ENCODE measurements around the gene PHF14. TPM values are rescaled to one million over a fixed set of nuclear protein-coding genes. Genes with fewer than 3 reads are reported as not detected.

Gene PHF14
- total RNA-seq, 1 experiment from 2014 or later = 50.8 TPM

DNA sequence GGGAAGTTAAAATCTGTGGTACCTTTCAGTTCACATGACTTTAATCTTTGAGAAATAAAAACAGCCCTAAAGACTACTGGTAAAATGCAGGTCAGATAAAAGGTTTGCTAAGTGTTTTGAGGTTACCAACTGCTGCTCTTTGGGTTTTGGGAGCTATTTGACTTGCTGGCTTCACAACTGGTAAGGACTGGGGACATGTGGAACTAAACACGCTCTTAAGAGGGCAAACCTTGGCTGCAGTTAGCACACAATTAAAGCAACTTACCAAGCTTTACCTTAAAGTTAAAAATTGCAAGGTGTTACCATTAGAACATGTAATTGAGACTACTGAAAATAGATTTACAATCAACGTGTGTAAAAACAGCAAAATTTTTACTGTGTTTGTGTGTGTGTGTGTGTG lies 220.2 kb downstream of the PHF14 start:
- no CpG with 5 or more reads among the region's 2 CpGs for WGBS (ENCODE audit: extremely low coverage, insufficient read length, low lambda C conversion rate)
- H3K4me3 Mint-ChIP-seq = peak overlapping the region; percentile 64 to 79; a peak in 4 of 5 replicates
- Histone ChIP-seq H3K23me2 (ENCODE audit: insufficient read length, low read depth, low read length, poor library complexity, severe bottlenecking) (no peaks in the 10 kb centered on the region), H2BK120ac (ENCODE audit: low read depth, low read length, poor library complexity, severe bottlenecking) (no peak overlapping the region), H3K23ac (ENCODE audit: insufficient read length, low read depth, low read length) (no peak overlapping the region), H2AK5ac (ENCODE audit: insufficient read length, low read length) (no peak overlapping the region), H4K5ac (ENCODE audit: insufficient read length, low read depth, low read length) (no peak overlapping the region), H3K27ac (ENCODE audit: insufficient read length, low read depth, low read length) (no peak overlapping the region), H3T11ph (ENCODE audit: low read length) (peak overlapping the region; percentile 48), H3K4me1 (ENCODE audit: insufficient read depth, low read length) (peaks cover 4% of the 10 kb centered on the region; the same call in 1 of the 2 replicates), H3K18ac (ENCODE audit: insufficient read length, low read depth, low read length) (no peak overlapping the region), H3K4ac (ENCODE audit: low read depth, low read length) (no peak overlapping the region), H3K4me2 (ENCODE audit: insufficient read depth, insufficient read length, low read length) (peak overlapping the region; percentile 49), H4K20me1 (ENCODE audit: control insufficient read depth, insufficient read depth, insufficient read length) (no peaks in the 10 kb centered on the region), H3K79me2 (ENCODE audit: insufficient read depth, low read length) (no peaks in the 10 kb centered on the region), H3K14ac (ENCODE audit: insufficient read depth, low read length) (no peak overlapping the region; the same call in 1 of the 2 replicates), H3K56ac (ENCODE audit: insufficient read length, low read depth, low read length) (no peak overlapping the region), H3K9me3 (ENCODE audit: control insufficient read depth, low read depth, low read length) (no peaks in the 10 kb centered on the region), H2BK5ac (ENCODE audit: insufficient read length, low read length) (no peak overlapping the region), H2BK20ac (ENCODE audit: low read depth, low read length, poor library complexity, severe bottlenecking) (no peak overlapping the region), H3K9ac (ENCODE audit: extremely low read depth, insufficient read length, low read length) (no peak overlapping the region), H3K79me1 (ENCODE audit: insufficient read depth, low read depth, low read length, poor library complexity, severe bottlenecking) (no peaks in the 10 kb centered on the region), H3K27me3 (ENCODE audit: insufficient read depth, low read length) (no peaks in the 10 kb centered on the region; the same call in 1 of the 2 replicates), H2BK15ac (ENCODE audit: low read depth, low read length) (no peak overlapping the region), H4K91ac (ENCODE audit: insufficient read length, low read depth, low read length) (no peak overlapping the region), H2BK12ac (ENCODE audit: insufficient read length, low read depth, low read length) (no peak overlapping the region), H2AFZ (ENCODE audit: low read length) (no peak overlapping the region), H4K8ac (replicated peaks; ENCODE audit: insufficient read length, low read depth, low read length) (no peak overlapping the region)
- DNase-seq = no peak
- H3K27ac Mint-ChIP-seq = peak overlapping the region; percentile 92 to 99 (median 97); a peak in 6 of 7 replicates
- peaks cover 90% of the 10 kb centered on the region for H3K27me3 Mint-ChIP-seq (ENCODE audit: low read depth)
- no peaks in the 10 kb centered on the region; a peak in 1 of 7 replicates for H3K36me3 Mint-ChIP-seq (ENCODE audit: insufficient read depth in 1 of 3, low read depth in 3 of 3)
- TF ChIP-seq CTCF (conservative IDR thresholded peaks at IDR 0.05) = no peak
- peaks cover 0 to 3% of the 10 kb centered on the region in 2 experiments; a peak in 4 of 5 replicates for H3K9me3 Mint-ChIP-seq
- peaks cover 41 to 76% of the 10 kb centered on the region in 2 experiments for H3K4me1 Mint-ChIP-seq

Measured in H9 (cell line).